Ovary (tissue), 3 donors: Measurements from ENCODE around the gene RAB15.

Source experiments
- CTCF ChIP-seq, 3 donors: fragments of 450-650 bp in 2 of 3; fragments of 200-600 bp in 1 of 3; IDR thresholded peaks; one replicate each; pipeline versions ENCODE4 v1.5.1 to v1.8.0; 2016 to 2022; ENCODE audit warnings: antibody characterized with exemption in 3 of 3, mild to moderate bottlenecking in 1 of 3
- POLR2A ChIP-seq: fragments of 450-650 bp; IDR thresholded peaks from one replicate; pipeline ENCODE4 v1.6.1; 2017; ENCODE audit warnings: antibody characterized with exemption, mild to moderate bottlenecking, moderate library complexity
- donor health status: DM: no; HTN: no; CAD: no.

DNA sequence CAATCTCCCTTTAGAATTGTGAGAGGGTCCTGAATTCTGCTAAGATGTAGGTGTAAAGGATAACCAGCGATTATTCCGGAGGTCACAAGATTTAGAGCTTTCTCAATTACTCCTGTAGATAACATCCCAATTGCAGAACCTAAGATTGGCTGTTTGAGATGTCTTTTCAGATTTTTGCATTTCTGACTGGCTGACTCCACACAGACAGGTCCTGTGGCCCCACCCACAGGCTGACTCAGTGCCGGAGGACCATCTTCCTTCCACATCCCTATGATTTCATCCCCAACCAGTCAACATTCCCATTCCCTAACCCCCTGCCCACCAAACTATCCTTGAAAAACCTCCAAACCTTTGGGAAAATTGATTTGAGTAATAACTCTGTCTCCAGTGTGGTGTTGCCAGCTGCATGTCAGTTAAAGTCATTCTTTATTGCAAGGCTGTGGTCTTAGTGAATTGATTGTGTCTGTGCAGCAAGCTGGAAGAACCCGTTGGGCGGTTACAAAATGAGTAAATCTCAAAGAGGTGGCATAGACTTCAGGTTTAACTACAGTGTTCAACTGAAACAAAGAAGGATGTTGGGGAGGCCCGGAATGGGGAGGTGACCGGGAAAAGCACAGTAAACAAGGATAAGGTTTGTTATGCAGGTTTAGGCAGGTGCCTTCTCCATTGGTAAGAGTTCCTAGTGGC lies 25.1 kb upstream of the RAB15 start:
- TF ChIP-seq POLR2A, result no peak
- TF ChIP-seq CTCF (IDR thresholded peaks at IDR 0.05), result no peak
